ENCODE measurements around the gene GADD45G.

GADD45G gene

DNA sequence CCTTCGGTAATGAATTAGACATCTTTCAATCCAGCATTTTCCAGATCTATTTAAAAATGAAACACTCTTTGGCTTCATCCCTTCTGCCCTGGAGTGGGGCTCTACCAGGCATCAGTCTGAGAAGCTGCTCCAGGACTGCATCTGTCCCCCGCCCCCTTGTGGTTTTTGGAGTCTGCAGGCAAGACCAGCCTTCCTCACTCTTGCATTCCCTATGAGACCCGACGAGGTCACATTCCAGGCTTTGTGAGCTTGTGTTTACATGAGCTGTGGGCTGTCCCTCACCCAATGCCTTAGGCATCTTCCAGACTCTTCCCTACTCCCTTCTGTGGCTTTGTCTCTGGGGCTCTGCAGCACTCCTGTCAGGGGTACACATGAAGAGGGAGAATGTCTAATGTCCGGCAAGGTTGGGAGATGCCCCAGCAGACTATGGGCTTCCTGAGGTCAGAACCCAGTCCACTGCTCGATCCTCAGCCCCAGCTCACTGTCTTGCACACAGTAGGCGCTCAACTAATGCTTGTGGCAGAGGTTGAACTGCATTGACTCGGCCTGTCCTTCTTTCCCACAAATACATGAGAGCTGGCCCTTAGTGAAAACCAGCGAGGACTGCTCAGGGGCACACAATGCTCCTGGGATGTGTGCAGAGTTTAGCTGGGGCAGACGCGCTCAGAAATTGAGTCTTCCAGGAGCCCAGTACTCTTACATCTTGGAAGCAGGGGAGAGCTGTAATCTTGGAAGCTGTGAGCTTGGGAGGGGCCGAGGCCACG, 11.7 kb upstream of the GADD45G start:
- no peak for FAIRE-seq

DNA sequence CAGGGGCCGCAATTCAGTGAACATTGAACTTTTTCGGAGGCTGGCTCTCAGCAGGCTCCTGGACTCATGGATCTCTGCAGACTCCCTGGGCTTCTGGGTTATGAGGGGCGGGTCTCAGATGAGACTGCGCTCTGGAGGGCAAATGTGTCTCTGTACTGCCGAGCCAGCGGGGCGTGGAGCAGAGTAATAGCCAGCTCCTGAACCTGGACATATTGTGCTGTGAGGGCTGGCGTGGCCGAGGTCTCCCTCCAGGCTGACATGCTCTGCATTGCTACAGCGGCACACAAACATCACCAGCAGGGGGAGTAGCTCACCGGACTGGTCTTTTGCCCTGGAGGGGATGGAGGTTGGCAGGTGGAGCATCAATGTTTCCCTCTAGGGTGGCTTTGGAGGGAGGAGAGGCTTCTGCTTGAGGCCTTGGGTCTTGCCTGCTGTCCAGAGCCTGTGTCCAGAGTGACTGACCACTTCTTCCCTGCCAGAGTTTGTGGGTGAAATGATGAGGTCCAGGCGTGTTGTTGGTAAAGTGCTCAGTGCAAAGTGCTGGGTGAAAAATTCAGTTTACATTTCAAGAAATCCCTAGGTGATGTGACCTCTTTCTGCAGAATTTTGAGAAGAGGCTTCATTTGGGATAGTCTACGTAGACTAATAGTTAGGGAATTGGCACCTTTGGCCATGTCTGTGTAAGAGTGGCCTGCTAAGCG, 10.9 kb upstream of the GADD45G start:
- FAIRE-seq: no peak

DNA sequence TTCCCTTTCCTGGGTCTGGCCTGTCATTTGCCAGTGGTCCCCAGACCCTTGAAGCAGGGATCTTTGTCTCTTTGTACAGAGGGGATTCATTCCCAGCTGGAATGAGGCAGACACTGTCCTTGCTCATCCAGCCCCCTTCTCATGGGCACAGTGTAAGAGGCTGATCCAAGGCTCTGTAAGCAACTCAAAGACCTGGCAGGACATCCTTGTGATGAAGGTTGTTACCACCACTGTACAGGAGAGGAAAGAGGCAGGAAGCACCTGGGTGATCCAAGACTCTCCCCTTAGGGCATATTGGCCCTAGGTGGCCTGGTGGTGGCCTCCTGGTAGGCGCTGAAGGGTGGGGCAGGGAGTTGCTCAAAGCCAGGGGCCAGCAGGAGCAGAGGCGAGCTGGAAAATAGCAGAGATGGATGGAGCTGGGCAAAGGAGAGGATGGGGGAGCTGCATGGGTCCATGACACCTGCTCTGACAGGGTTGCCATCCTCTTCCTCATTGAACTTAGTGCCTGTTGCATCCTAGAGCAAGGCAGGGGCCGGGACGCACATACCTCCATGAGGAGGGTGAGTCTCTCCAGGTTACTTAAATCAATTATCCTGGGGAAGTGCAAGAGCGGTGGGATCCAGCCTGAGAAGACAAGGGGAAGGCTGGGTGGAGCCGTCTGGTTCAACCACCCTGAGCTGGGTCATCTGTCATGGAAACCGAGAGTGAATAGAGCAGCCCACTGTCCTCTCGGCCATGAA, 9.8 kb upstream of the GADD45G start:
- no peak for FAIRE-seq

DNA sequence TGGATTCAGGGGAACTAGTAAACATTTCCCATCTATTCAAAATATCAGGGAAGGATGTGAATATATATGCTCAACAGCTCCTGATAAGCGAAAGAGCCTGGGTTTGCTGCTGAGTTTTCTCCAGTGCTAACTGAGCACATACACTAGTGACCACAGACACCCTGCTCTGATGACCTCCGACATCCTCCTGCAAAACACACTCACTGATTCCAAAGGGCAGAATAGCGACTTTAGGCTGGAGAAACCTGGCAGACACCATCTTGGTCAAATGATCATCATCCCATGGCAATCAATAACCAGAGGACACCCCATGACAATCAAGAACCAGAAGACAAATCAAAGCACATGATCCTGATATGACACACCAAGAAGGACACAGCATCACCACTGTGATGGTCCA, 9.2 kb upstream of the GADD45G start:
- no peak for FAIRE-seq

DNA sequence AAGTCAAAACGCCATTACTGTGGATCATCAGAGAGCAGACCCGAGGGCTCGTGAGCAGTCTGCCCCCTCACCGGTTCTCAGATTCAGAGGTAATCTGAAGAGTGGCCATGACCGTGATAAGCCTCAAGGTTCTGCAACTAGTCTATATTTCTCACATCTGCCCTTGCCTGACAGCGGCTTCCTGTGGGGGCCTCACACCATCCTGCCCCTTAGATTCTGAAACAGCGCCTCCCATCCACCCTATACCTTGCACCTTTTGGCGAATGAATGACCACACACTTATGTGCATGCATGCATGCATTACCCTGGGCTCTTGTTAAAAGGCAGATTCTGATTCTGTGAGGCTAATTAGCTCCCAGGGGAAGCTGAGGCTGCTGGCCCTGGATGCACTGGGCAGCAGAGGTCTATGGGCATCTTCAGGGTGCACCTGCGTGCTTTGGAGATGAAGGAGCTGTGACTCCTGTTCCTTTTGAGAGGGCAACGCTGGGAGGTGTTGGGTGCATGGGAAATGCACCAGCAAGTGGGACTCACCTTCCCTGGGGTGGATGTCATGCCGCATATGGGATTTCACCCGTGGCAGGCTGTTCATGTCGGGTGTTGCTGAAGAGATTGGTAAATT, 7.8 kb upstream of the GADD45G start:
- FAIRE-seq: no peak

DNA sequence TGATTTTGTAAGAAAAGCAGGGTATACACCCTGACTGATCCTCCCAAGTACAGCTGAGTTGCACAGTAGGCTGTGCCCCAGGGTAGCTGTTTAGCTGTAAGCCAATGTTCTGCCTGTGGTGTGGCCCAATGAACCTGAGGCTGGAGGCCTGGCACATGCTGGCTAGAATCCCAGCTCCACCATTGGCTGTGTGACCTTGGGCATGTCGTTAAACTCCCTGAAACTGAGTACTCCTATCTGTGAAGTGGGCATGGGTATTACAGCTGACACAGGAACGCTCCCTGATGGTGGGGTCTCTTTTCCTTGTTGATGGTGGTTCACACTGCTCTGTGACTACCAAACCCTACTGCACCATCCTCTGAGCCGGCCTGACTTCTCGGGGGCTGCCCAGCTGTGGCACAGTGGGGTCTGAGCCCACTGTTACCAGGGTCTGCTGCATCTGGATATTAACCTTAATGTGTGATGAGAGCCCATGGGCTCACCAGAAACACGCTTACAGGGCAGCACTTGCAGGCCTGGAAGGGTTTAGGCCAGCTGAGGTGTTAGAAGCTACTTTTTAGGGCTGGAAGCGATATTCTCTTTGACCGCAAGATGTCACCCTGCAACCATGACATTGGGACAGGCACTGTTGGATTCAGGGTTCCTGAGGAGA, 7.0 kb upstream of the GADD45G start:
- FAIRE-seq: no peak

DNA sequence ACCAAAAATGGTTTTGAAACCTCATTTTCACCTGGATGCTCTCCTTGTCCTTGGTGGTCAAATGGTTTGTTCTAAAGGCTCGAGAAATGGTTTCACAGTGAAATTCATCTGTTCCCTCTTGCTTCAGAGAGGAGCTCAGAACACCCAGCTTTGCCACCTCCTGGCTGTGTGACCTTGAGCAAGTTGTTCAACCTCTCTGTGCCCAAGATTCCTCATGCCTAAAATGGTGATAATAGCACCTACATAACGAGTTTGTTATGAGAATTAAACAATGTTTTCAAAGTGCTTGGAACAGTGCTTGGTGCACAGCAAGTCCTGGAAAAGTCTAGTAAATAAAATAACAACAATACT, 6.5 kb upstream of the GADD45G start:
- no peak for FAIRE-seq

DNA sequence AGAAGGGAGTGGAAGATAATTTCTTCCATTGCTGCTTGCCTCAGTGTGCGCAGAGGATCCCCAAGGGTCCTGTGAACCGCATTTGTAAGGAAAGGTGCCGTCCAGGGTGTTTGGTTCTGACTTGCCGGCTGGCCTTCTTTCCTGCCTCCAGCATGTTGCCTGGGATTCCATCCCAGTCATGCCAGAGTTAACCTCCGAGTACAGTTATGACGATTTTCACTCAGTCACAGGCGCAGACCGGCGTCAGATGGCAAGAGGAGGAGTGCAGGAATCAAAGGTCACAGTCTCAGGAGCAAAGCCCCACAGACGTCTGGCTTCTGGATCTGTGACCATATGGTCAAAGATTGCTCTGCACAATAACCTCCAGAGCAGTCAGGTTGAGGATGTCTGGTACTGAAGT, 5.9 kb upstream of the GADD45G start:
- no peak for FAIRE-seq

DNA sequence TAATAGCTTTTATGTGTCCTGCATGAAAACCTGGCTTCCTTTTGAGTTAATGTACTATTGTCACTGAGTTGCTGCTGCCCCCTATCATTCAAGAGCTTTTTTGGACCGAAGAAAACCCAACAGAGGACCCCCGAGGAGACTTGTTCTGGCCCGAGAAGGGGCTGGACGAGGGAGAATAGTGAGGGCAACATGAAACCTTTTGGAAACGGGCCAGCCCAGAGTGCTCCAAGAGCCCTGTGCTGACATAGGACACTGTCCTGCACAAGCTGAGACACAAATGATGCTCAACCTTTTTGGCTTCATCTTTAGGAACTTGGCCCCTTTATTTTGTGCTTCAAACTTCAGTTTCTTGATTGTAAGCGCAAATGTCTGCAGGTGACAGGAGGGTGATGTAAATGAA, 4.0 kb upstream of the GADD45G start:
- FAIRE-seq: no peak

DNA sequence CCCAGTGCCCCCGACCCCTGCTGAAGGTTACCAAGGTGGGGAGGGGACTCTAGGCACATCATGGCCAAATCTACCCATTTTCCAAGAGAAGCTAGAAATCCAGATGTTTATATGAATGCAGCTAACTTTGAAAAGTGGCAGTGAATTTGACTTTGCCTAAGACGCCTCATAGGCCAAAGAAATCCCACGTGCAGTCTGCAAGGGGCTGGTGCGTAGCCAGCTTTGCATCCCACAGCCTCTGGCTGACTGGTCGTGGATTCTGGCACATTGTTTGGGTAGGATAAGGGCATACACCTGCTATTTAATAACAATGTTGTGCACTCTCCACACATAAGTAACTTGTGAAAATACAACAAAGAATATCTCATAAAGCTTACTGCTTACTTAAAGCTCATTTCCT, 3.5 kb upstream of the GADD45G start:
- FAIRE-seq: no peak

DNA sequence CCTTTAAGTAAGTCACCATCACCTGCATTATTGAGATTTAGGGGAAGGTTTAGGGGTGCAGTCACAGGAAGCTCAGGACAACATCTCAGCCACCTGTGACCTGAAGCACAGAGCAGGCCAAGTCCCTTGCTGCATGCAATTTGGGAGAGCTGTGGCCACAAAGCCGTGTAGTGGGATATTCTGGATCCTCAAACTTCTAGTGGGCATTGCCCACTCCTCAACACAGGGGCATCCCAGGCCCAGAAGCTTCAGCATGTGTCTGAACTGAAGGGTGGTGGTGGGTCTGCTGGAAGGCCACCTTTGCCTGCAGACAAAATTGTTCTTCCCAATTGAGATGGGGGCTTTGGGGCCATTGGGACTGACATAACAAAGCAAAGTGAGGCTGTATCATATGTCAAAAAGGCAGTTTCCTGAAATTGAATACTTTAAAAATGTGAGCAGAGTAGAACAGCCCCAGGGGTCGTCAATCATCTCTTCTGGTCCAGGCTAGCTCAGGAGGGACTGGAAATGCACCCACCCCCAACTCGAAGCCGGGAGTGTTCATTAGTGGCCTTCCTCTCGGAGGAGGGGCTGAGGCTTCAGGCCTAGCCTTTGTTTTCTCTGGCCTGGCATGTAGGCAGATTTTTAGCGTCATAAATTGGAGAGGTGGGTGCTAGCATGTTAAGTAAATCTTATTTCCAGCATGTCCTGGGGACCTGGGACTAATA, 2.8 kb upstream of the GADD45G start:
- no peak for FAIRE-seq

DNA sequence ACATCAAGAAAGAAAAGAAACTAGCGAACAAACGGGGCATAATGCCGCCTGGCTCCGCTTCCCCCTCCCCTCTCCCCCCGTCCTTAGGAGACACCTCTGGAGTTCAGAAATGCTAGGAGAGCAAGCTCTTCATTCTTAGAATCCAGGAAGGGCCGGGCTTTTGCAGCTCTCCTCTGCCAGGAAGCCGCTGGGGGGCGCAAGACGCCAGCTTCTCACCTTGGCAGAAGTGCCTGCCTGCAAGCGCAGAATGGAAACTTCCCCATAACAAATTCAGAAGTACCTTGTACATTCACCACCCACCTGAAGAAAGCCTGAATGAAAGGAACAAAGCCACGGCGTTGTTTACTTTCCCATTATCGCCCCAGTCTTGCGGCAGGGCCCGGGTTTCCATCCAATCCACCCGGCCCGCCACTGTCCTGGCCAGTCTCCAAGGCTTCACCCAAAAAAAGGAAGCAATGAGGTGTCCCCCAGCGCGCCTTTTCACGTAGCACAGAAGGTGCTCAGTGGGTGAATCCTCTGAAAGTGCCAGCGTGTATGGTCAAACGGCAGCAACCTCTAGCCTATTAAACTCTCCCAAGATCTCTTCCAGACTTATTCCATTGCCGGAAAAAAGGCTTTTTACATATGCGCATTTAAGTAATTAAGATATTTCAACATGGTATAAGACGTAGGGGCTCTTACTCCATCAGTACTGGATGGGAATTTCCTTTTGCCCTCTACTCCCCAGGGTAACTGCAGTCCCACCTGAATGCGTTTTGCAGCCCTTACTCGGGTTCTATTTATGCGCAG, 1.6 kb upstream of the GADD45G start:
- no peak for FAIRE-seq

DNA sequence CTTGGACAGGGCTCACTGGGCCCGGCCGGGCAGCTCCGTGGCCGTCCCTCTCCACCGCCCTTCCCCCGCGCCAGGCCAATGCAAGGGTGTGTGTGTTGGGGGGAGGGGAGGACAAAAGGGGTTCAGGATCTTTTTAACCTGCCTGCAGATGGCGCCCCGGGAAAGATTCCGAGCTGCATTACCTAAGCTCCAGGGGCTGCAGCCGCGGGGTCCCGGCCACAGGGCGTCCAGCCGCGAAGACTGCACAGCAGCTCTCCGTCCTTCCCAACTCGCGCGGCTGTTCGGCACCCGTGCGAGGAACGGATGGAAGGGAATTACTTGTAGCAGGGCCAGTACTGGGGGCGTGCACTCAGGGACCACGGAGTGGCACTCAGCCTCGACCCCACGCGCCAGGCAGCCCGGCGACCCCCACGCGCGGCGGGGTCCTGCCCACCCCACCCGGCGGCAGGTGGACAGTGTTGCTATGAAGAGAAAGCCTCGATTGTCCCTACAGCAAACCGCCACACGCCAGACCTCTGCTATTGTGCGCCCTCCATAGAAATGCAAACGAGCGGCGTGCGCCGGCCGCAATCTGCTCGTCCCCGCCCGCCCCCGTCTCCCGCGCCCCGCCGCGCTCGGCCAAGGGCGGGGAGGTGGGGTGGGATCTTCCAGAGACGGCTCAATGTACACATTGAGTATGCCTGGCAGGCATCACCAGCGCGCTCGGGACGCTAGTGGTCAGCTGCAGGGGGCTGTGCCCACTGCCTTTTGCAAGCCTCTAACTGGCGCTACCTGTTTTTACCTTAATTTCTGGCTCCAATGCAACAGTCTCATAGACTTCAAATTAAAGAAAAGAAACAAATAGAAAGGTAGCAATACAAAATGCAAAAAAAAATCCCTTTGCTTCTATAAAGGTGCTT, 796 bp upstream of the GADD45G start:
- FAIRE-seq: no peak

DNA sequence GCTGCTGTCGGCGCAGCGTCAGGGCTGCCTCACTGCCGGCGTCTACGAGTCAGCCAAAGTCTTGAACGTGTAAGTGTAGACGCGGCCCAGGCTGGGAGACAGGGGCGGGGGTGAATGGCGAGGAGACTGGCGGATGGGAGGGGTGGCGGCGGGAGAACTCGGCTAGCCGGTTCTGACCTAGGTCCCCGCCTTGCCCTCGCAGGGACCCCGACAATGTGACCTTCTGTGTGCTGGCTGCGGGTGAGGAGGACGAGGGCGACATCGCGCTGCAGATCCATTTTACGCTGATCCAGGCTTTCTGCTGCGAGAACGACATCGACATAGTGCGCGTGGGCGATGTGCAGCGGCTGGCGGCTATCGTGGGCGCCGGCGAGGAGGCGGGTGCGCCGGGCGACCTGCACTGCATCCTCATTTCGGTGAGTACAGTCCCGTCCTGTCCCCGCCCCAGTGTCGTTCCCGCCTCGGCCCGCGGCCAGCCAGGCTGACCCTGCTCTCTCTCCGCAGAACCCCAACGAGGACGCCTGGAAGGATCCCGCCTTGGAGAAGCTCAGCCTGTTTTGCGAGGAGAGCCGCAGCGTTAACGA, 745 bp downstream of the GADD45G start:
- no peak for FAIRE-seq

DNA sequence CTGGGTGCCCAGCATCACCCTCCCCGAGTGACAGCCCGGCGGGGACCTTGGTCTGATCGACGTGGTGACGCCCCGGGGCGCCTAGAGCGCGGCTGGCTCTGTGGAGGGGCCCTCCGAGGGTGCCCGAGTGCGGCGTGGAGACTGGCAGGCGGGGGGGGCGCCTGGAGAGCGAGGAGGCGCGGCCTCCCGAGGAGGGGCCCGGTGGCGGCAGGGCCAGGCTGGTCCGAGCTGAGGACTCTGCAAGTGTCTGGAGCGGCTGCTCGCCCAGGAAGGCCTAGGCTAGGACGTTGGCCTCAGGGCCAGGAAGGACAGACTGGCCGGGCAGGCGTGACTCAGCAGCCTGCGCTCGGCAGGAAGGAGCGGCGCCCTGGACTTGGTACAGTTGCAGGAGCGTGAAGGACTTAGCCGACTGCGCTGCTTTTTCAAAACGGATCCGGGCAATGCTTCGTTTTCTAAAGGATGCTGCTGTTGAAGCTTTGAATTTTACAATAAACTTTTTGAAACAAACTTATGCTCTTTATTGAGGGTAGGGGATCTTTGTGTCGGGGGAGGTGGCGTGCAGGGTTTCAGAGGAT, 1.3 kb downstream of the GADD45G start:
- FAIRE-seq: no peak

DNA sequence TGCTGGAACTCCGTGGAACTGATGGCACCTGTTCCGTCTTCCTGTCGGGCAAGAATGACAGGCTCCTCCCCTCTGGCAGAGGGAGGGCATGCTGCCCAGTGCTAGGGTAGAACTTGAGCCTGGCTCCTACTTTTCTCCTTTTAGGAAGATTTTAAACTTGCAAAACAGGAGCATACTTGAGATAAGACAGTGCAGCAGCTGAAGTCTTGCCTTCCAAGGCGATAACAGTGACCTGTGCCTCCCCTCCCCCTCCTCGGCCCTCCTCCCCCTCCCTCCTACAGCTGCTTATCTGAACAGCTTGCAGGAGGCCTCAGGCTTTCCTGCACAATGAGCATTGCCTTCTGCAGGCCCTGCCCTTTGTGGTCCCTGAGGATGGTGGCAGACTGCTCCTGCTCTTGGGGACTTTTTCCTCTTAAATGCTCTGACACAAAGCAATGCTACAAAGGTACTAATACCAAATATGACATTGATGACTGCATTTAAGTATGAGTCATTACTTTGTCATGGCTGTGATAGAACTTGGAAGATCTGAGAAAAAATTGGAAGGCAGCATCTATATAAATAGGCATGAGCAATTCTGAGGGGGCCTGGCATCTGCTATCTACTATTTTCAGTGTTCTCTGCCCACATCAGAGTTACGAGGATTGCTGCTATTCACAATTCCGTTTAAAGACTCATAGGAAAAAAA, 2.0 kb downstream of the GADD45G start:
- no peak for FAIRE-seq

DNA sequence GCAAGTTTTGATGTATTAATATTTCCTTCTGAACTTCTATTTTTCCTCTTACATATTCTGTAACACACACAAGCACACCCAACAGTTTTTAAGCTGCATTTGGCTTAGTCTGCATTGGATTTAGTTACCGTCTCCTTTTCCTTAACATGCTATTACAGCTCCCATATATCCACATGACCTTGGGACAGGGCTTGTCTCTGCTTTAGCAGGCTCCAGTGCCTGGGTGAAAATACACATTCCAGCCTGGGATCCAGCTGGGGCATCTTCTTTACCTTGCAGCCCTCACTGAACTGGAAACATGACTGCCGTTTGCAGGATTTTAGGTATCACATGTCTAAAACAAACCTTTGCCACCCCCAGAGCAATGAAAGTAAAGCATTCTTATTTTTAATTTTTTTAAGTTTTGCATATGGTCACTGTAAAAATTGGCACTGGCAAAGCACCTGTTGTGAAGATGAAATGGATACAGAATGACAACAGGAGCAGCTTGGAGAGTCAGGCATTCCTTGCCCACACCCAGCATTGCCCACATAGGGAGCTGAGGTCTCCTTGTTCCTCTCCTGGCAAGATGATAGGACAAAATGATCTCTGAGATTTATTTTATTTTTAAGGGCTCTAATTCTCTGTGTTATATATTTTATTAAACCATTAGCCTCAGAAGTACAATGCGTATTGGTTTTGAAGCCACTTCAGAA, 4.0 kb downstream of the GADD45G start:
- no peak for FAIRE-seq

DNA sequence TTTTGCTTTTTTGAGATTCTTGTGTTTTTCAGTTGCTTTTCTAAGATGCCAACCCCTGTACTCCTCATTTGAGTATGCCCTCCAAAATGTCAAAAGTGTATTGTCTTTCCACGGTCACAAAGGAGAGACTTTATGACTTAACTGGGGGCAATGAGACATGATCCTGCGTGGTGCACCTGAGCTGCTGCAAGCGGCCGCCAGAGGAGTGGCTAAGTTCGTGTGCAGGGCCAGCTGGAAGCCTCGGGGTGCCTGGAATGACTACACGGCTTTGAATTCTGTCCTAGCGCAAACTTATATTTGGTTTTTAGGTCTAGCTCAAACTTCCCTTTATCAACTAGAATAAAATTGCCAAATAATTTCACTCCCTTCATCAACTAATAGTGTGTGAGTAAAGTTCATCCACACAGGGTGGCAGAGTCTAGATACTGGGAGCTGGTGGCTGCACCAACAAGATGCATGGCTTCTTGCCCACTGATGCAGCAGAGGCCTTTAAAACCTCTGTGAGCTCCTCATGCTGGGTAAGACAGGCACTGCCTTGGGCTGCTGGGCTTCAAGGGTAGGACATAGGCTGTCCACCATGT, 4.7 kb downstream of the GADD45G start:
- FAIRE-seq: no peak
